GM11168 (cell line): ENCODE measurements around the gene CAPG.
"Not testable (repeated sequence)": the region's sequence is repeated elsewhere in the genome, so short reads cannot be mapped to it uniquely, and the experiment has no call there.

Source experiments
- in situ Hi-C: fragments of 300-500 bp; cut with MboI; formaldehyde crosslinking; loops from one replicate; pipeline ENCODE4 v1.12.0; 2022; ENCODE audit warnings: low sequenced_read_pairs; ENCODE audit not compliant: unreplicated experiment

CAPG gene

DNA sequence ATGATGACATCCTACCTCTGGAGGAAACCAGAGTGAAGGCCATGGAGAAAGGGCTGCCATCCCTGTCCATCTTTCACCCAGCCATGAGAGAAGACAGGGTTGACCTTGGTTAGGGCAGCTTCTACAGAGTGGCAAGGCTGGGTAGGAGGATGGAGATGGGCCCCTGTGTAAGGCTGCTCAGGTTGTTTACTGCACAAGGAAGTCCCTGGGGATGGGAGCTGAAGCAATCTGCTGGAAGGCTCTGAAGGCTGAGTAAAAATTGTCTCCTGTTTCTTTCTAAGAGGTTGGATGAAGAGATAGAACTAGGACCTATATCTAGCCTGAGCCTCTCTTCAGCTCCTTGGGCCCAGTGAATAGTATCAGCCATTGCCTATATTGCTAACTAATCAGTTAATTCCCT is 41.2 kb downstream of the CAPG start:
- in situ Hi-C loops, result no loop called here

DNA sequence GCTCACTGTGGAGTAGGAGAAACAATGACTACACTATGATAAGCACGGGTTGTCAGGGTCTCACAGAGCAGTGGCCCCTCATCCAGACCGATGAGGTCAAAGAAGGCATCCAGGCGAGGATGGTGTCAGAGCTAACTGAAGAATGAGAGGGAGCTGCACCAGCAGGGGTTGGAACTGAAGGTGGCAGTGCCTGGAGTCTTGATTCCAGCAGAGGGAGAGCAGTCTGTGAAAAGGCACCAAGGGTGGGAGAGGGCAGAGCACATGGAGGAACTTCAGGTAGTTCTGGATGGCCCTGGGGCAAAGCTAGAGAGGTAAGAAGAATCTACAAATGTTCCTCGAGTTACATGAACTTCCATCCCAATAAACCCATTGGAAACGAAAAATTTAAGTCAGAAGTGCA is 43.0 kb downstream of the CAPG start:
- in situ Hi-C loops, result no loop called here

DNA sequence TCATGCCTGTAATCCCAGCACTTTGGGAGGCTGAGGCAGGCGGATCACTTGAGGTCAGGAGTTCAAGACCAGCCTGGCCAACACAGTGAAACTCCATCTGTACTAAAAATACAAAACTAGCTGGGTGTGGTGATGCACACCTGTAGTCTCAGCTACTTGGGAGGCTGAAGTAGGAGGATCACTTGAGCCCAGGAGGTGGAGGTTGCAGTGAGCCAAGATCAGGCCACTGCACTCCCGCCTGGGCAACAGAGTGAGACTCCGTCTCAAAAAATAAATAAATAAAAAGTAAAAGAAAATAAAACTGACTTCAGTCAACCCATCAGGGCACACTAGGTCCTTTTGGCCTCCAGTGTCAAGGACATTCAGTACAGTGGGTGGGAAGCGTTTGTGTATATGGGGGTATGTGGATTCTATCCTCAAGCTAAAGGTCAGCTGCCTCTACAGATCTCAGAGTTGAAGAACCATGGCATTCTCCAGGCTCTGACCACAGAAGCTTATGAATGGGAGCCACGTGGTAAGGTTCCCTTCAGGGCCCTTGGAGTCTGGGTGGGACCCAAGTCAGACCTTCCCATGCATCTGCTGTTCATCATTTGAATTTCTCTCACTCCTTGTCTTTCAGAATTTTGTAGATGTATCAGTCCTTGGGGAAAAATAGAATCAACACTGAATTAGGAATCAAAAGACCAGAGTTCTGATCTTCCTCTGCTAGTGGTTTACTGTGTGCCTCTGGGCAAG is 47.3 kb downstream of the CAPG start:
- in situ Hi-C loops, result not testable (repeated sequence)

DNA sequence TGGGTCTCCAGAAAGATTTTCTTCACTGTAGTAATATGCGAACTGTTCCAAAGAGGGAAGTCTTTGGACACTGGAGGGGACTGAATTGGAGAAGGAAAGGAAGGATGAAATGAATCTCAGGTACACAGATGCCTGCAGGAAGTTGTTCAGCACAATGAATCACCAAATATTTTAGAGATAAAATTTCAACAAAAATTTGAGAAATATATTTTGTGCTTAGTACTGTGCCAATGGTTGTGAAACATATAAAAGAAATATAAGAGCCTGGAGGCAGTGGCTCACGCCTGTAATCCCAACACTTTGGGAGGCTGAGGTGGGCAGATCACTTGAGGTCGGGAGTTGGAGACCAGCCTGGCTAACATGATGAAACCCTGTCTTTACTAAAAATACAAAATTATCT is 52.4 kb downstream of the CAPG start:
- in situ Hi-C loops, result no loop called here

DNA sequence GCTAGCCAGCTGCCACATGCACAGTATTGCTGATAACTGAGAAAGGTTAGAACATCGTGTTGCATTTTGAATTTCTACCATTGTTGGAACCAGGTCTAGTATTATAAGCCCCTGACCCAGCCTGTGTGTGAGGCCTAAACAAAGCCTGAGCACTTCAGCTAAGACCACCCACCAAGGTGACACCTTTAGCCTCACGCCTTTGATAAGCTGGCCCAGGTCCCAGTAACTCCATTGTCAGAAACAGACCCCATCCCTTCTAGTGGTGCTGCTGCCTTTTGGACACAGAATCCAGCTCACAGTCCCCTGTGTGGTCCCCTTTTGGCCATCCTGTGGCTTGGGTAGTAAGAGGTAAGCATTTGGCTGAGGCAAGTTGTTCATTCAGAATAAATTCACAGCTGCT is 54.0 kb downstream of the CAPG start:
- in situ Hi-C loops, result no loop called here

DNA sequence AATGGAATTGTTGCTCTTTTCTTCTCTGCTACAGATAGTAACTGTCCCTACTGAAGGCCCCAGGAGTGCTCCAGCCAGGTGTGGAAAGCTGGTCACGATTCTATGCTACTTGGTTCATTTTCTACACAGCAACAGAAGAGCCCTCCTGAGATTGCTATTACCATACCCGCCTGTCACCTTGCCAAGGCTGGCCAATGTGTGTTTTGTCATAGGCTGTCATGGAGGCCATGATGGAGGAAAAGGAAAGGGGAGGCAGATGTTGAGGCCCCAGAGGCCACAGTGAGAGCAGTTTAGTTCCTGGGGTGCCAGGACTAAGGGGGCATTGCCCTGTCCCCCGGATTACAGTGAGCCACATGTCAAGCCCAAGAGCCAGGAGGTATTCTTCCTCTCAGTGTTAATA is 54.6 kb downstream of the CAPG start:
- in situ Hi-C loops, result no loop called here

DNA sequence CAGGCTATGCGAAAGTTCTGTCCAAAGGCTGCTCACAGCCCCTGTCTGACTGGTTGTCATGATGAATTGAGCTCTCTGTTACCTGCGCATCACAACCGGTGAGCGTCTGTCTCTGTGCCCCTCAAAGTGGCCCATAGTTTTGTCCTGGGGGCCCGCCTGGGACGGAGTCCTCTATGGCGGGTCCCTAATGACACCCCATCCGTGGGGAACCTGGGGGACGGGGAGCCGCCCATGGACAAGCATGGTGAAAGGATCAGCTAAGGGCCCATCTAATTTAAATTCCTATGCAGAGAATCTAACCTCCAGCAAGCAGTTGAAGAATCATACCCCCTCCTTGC is 55.1 kb downstream of the CAPG start:
- in situ Hi-C loops, result no loop called here

DNA sequence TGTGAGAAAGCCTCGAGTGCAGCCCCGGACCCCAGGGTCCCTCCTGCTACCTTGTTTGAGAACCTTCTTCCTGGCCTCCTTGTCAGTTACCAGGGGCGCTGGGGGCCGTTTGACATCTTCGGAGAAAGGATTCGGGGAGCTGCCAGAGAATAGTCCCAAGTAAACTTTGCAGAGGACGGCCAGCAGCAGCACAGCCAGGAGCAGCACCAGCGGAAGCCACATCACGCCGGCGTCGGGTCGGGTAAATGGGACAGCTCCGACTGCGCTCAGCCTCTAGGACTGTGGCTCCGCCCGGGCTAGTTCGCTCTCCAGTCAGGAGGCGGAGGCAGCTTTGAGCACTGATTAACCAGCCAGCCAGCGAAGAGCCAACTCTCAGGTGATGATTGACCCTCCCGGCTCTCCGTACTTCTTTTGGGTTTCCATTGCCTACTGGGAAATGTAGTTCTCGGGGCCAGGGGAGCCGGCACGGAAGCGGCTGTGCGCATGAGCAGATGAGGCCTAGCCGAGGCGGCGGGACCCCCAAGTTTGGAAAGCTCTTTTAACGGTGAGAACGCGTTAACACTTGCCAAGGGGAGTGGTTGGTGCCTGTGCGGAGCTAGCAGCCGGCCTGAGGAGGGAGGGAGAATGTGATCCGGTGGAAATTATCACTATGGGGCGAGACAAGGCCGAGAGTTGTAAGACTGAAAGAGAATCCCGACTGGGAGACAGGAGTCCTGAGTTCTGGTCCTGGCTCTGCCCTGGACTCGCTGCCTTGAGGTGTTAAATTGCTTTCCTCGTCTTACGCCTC is 55.7 kb downstream of the CAPG start, which contains the start of the genes ELMOD3 and RETSAT:
ELMOD3 (plus strand) TSS at position 484 of the 787 bp plus-strand sequence. CDS start 2,430 bp downstream, outside the sequence.
RETSAT (minus strand) TSS at position 243 of the 787 bp plus-strand sequence; CDS start at position 222, 21 bp downstream.
- in situ Hi-C loops, result no loop called here

DNA sequence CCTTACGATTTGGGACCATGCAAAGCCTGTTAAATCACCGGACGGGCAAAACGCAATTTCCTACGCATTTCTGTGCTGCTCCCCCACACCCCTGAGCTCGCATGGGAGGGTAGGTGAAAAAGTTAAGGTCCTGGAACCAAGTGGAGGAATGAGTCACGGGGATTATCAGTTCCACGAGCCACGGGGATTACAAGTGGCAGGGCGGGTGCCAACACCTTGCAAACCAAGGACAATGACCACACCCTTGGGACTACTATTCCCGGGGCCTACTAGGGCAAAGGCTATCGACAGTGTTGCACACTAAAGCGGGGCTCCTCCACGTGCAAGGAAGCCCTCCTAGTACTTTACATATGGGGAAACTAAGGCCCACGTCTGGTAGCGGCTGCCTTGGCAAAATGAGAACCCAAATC is 56.3 kb downstream of the CAPG start:
- in situ Hi-C loops, result no loop called here

DNA sequence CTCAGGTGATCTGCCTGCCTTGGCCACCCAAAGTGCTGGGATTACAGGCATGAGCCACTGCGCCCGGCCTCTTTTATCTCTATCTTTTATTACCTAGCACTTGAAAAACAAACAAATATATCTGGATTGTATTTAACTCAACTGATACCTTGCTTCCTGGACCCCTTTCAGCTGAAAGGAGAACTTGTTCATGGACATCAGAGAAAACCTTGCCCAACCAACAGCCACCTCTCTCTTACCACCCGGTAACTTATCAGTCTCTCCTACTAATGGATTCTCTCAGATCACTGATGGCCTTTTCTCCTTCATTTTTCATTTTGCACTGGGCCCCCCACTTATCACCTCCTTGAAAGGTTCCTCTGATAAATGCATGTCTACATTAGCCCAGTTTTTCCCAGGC is 62.6 kb downstream of the CAPG start:
- in situ Hi-C loops, result no loop called here
